ENCODE results near the gene EEF1AKMT4. TPM values are rescaled to one million over a fixed set of nuclear protein-coding genes. Genes with fewer than 3 reads are reported as not detected.

Gene EEF1AKMT4
- total RNA-seq, 4 donors from 2014 or later: 3.3 to 4.9 (median 3.7) TPM

DNA sequence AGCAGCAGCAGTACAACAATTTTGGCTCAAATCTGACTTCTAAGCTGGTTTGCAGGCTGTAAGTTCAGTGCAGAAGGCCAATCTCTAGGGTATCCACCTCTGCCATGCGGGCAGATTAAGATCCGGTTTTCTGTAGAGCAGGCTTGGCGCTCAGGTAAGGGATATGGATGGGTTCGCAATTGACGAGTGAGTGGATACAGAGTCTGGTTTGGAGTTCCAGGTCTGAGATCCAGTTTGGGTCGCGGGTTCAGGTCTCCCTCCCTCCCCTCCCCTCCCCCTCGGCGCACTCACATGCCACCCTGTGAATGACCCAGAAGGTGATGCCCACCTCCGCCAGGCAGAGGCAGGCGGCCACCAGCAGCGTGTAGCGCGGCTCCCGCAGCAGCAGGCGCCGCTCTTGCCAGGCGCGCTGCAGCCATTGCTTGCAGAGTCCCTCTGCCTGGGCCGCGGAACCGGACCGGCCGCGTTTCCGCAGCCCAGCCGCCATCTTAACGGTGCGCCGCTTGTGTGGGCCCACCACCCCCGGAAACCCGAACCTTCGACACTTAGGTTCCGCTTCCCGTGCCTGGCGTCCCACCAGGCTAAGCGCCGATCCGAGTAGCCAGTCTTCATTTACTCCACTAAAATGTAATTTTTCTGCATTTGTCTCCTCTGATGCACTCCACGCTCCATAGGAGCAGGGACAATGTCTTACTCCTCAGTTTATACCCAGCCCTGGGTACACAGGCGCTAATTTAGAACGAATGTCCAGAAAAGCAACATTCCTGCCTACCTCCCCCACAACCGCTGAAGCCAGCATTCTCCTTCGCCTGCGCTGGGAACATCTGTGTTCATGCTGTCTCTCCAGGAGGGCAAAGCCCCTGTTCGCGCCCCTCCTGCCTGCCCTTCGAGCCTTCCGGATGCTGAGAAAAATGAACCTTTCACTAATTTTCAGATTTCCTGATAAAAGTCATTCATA, 739 bp upstream of the EEF1AKMT4 start, which contains the start of gene ALG3:
Gene ALG3, minus strand, starts transcription at position 509 of the 958 bp plus-strand sequence. Its CDS starts 22 bp downstream, at position 487.
- Histone ChIP-seq H3K27me3 (no peaks in the 10 kb centered on the region), H3K4me1 (peaks cover 14 to 35% (median 23%) of the 10 kb centered on the region in 4 donors), H3K36me3 (peaks cover 19 to 21% (median 20%) of the 10 kb centered on the region in 4 donors), H3K27ac (replicated peaks in 1 of 4) (peak within 1 kb of the TSS; percentile 74 to 84 (median 81)), H3K9me3 (no peaks in the 10 kb centered on the region), H3K4me3 (peak within 1 kb of the TSS; percentile 77 to 93 (median 86))
- under 1% methylated on average over 29 of the region's 49 CpGs for WGBS
- intact Hi-C loops (cut with DNase I): loop anchor here (5.0 kb wide), 2 partner anchors 61 to 231 kb away; partner anchors contain the start of genes ABCC5 and ABCF3
- TF ChIP-seq, protein P1, sequence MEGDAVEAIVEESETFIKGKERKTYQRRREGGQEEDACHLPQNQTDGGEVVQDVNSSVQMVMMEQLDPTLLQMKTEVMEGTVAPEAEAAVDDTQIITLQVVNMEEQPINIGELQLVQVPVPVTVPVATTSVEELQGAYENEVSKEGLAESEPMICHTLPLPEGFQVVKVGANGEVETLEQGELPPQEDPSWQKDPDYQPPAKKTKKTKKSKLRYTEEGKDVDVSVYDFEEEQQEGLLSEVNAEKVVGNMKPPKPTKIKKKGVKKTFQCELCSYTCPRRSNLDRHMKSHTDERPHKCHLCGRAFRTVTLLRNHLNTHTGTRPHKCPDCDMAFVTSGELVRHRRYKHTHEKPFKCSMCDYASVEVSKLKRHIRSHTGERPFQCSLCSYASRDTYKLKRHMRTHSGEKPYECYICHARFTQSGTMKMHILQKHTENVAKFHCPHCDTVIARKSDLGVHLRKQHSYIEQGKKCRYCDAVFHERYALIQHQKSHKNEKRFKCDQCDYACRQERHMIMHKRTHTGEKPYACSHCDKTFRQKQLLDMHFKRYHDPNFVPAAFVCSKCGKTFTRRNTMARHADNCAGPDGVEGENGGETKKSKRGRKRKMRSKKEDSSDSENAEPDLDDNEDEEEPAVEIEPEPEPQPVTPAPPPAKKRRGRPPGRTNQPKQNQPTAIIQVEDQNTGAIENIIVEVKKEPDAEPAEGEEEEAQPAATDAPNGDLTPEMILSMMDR (IDR thresholded peaks at IDR 0.05): peak in 1 of 3 experiments; percentile 23
- TF ChIP-seq EP300 (IDR thresholded peaks at IDR 0.05) (no peak), POLR2A (IDR thresholded peaks at IDR 0.05; ENCODE audit: low read depth) (peak; percentile 5), POLR2AphosphoS5 (IDR thresholded peaks at IDR 0.05) (peak; percentile 72 to 76)
- no peak for DNase-seq (ENCODE audit: extremely low spot score)

DNA sequence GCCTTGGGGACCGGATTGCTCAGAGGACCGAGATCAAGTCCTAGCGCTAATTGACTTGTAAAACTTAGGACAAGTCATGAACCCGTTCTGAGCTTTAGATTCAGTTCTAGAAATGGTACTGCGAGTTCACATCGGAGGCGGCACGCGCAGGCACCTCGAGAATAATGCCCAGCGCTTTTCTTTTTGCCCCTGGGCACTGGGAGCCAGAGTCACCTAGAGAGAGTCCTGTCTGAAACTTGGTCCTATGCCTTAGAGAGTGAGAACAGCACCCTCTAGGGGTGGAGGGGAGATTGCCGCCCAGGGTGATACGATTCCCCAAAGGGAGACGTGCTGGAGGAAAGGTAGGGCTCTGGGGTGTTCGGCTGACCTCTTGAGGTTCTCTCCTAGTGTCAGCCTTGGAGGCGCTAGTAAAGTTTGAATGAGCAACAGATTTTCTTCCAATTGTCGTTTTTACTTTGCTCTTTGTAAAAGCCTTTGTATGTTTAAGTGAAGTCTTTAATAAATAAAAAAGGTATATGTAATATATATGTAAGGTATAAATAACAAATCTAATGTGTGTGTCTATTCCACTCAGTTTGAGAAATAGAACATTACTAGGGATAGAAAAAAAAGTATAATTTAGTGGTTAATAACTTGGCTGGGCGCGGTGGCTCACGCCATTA, 826 bp downstream of the EEF1AKMT4 start:
- no peaks in the 10 kb centered on the region for H3K27me3 ChIP-seq
- H3K27ac ChIP-seq (replicated peaks in 1 of 4): peak overlapping the region; percentile 74 to 84 (median 81)
- H3K9me3 ChIP-seq: no peaks in the 10 kb centered on the region
- 16% methylated on average over 18 of the region's 20 CpGs for WGBS
- intact Hi-C loops (cut with DNase I): loop anchor here (5.0 to 10.0 kb wide), 3 partner anchors 103 to 355 kb away; no protein-coding TSS in a partner anchor
- DNase-seq (ENCODE audit: extremely low spot score): peak; percentile 96
- peak overlapping the region; percentile 77 to 93 (median 86) for H3K4me3 ChIP-seq
- H3K4me1 ChIP-seq: peaks cover 14 to 35% (median 23%) of the 10 kb centered on the region in 4 donors
- peaks cover 4 to 6% (median 5%) of the 10 kb centered on the region in 4 donors for H3K36me3 ChIP-seq
- TF ChIP-seq, protein P1 (IDR thresholded peaks at IDR 0.05): peak; percentile 87 to 98 (median 91)
- TF ChIP-seq POLR2AphosphoS5 (IDR thresholded peaks at IDR 0.05): peak in 1 of 2 donors; percentile 45
- TF ChIP-seq EP300 (IDR thresholded peaks at IDR 0.05): no peak

DNA sequence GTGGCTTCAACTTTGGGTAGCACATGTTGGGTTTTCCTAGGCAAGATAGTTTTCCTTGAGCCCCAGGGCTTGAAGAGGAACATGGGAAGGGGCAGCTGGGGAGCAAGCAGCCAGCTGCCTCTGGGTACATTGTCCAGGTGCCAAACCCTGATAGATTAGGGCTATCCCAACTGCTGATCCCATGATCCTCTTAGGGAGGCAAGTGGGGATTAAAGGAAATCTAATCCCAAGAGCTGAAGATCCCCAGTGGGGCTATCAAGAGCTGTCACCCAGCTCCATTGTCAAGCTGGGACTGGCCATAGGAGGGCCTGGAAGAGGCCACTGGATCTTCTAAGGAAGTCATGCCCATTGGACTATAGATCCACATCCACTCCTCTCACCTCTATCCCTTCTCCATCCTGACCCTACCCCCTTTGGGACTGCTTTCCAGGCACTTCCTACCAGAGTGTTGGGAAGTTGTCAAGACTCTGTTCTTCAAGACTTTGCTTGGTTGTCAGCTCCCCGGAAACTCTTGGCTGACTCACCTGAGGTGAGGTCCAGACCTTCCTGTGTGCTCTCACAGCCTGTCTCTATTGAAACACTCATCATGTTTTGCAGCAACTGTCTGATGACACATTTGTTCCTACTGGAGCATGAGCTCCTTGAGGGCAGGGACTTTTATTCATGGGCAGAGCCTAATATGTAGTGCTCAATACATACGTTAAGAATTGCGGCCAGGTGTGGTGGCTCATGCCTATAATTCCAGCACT, 6.0 kb downstream of the EEF1AKMT4 start:
- WGBS: 95% methylated on average over 3 of the region's 3 CpGs
- intact Hi-C loops (cut with DNase I): loop anchor here (10.0 kb wide), 1 partner anchor 361 kb away; no protein-coding TSS in a partner anchor

DNA sequence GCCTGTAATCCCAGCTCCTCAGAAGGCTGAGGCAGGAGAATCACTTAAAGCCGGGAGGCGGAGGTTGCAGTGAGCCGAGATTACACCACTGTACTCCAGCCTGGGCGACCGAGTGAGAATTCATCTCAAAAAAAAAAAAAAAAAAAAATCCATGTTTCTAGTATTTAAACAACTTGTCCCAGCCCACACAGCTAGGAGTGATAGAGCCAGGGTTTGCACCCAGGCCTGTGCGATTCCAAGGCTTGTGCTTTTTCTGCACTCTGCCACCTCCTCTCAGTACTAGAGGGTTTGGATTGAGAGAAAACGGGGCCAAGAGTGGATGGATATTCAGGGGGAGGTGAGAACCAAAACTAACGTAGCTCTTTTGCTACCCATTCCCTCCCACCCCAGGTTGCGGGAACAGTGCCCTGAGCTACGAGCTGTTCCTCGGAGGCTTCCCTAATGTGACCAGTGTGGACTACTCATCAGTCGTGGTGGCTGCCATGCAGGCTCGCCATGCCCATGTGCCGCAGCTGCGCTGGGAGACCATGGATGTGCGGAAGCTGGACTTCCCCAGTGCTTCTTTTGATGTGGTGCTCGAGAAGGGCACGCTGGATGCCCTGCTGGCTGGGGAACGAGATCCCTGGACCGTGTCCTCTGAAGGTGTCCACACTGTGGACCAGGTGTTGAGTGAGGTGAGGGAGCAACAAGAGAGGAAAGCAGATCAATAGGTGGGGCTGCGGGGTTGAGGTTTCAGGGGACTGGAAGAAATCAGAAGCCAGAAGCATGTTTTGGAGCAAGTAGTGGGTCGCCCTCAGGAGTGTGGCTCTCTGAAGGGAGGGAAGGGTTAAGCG, 7.8 kb downstream of the EEF1AKMT4 start:
- intact Hi-C loops (cut with DNase I): loop anchor here (10.0 kb wide), 1 partner anchor 362 kb away; no protein-coding TSS in a partner anchor
- H3K27me3 ChIP-seq: peaks cover 11 to 51% (median 34%) of the 10 kb centered on the region in 4 donors

More for the DNA sequence above, 6.0 kb downstream of the EEF1AKMT4 start:
- Histone ChIP-seq H3K4me1 (peaks cover 5 to 15% (median 14%) of the 10 kb centered on the region in 4 donors), H3K27me3 (peaks cover 4 to 32% (median 18%) of the 10 kb centered on the region in 4 donors), H3K9me3 (no peaks in the 10 kb centered on the region), H3K27ac (replicated peaks in 1 of 4) (no peak overlapping the region), H3K4me3 (no peak overlapping the region), H3K36me3 (peaks cover 0 to 8% (median 0%) of the 10 kb centered on the region in 4 donors)
- no peak for TF ChIP-seq POLR2A (IDR thresholded peaks at IDR 0.05; ENCODE audit: low read depth)
- DNase-seq (ENCODE audit: extremely low spot score): no peak

More for the DNA sequence above, 7.8 kb downstream of the EEF1AKMT4 start:
- no peak for TF ChIP-seq POLR2AphosphoS5 (IDR thresholded peaks at IDR 0.05)
- no peak for TF ChIP-seq POLR2A (IDR thresholded peaks at IDR 0.05; ENCODE audit: low read depth)
- TF ChIP-seq, protein P1 (IDR thresholded peaks at IDR 0.05): no peak
- TF ChIP-seq EP300 (IDR thresholded peaks at IDR 0.05): no peak
- DNase-seq (ENCODE audit: extremely low spot score): no peak
- no peak overlapping the region for H3K4me3 ChIP-seq
- H3K27ac ChIP-seq (replicated peaks in 1 of 4): no peak overlapping the region
- WGBS: 90% methylated on average over 23 of the region's 23 CpGs
- peaks cover 21 to 32% (median 30%) of the 10 kb centered on the region in 4 donors for H3K4me1 ChIP-seq
- peaks cover 0 to 8% (median 0%) of the 10 kb centered on the region in 4 donors for H3K36me3 ChIP-seq
- H3K9me3 ChIP-seq: no peaks in the 10 kb centered on the region
